NB4 (cell line): Measurements from ENCODE around the gene CASP8AP2.

Experiments
- POLR2A ChIP-seq: IDR thresholded peaks from 2 replicates; pipeline ENCODE4 v1.6.1; 2011; ENCODE audit warnings: mild to moderate bottlenecking; ENCODE audit not compliant: insufficient read length; ENCODE audit errors: extremely low read depth
- TF ChIP-seq, protein P1 (sequence below): IDR thresholded peaks from one replicate; pipeline ENCODE4 v1.5.1; 2012; ENCODE audit warnings: low read depth, low read length

DNA sequence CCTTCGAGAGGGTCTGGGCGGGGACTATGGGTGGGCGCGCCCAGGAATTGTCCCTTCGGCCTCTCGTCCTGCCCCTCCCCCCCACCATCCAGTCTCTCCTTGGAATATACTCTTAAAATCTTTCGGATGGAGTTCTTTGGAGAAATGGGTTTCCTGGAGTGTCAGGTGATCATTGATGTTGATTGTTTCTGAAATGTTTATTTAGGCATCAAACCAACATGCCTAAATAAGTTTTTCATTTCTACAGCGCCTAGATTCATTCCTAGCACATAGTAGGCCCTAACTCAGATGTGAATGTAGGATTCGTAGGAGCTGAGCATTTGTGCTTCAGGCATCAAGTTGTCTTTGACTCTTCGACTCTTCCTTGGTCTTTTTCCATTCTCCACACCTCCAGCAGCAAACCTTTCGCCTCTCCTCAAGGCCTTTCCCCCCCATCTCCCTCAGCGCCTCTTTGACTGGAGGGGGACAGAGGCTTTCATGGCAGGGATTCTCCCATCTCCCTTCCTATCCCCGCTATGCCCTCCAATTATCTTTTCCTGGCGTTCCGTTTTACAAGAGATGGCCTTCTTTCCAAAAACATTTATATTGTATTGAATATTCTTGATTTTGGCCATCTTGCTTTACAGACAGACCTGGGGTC, 610 bp downstream of the CASP8AP2 start:
- no peak for TF ChIP-seq POLR2A
- TF ChIP-seq, protein P1, sequence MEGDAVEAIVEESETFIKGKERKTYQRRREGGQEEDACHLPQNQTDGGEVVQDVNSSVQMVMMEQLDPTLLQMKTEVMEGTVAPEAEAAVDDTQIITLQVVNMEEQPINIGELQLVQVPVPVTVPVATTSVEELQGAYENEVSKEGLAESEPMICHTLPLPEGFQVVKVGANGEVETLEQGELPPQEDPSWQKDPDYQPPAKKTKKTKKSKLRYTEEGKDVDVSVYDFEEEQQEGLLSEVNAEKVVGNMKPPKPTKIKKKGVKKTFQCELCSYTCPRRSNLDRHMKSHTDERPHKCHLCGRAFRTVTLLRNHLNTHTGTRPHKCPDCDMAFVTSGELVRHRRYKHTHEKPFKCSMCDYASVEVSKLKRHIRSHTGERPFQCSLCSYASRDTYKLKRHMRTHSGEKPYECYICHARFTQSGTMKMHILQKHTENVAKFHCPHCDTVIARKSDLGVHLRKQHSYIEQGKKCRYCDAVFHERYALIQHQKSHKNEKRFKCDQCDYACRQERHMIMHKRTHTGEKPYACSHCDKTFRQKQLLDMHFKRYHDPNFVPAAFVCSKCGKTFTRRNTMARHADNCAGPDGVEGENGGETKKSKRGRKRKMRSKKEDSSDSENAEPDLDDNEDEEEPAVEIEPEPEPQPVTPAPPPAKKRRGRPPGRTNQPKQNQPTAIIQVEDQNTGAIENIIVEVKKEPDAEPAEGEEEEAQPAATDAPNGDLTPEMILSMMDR, result no peak
